ENCODE measurements around the gene MXRA7. TPM values are rescaled to one million over a fixed set of nuclear protein-coding genes. Genes with fewer than 3 reads are reported as not detected.
"Not testable (repeated sequence)": the region's sequence is repeated elsewhere in the genome, so short reads cannot be mapped to it uniquely, and the experiment has no call there.

Gene MXRA7
- total RNA-seq, 2 donors from 2014 or later = 241 to 341 TPM

DNA sequence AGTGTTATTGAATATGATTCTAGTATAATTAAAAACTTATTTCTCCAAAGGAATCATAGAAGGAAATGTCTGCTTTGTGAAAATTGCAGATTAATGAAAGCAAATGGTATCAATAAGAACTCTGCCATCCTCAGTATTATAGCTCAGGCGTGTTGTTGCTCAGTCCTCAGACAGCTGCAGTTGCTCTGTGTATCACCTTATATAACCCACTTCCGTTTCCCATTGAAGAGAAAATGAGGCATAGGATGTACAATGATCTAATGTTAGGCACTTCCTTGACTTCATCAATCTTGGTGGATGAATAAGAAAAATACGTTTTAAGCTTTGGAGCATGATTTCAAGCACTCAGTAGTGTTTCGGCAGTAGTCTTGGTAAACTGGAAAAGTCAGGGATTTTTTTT, 41.2 kb upstream of the MXRA7 start:
- DNase-seq (ENCODE audit: low spot score) (no peak), ATAC-seq (ENCODE audit: insufficient number of reproducible peaks, low FRiP score, low read depth) (no peak)
- peaks cover 22% of the 10 kb centered on the region for H3K36me3 ChIP-seq
- TF ChIP-seq, protein P1, sequence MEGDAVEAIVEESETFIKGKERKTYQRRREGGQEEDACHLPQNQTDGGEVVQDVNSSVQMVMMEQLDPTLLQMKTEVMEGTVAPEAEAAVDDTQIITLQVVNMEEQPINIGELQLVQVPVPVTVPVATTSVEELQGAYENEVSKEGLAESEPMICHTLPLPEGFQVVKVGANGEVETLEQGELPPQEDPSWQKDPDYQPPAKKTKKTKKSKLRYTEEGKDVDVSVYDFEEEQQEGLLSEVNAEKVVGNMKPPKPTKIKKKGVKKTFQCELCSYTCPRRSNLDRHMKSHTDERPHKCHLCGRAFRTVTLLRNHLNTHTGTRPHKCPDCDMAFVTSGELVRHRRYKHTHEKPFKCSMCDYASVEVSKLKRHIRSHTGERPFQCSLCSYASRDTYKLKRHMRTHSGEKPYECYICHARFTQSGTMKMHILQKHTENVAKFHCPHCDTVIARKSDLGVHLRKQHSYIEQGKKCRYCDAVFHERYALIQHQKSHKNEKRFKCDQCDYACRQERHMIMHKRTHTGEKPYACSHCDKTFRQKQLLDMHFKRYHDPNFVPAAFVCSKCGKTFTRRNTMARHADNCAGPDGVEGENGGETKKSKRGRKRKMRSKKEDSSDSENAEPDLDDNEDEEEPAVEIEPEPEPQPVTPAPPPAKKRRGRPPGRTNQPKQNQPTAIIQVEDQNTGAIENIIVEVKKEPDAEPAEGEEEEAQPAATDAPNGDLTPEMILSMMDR (IDR thresholded peaks at IDR 0.05) = no peak
- no peak overlapping the region for H3K4me3 ChIP-seq
- no peaks in the 10 kb centered on the region for H3K27me3 ChIP-seq (replicated peaks; ENCODE audit: insufficient read depth)
- no peak overlapping the region for H3K27ac ChIP-seq
- no peaks in the 10 kb centered on the region for H3K4me1 ChIP-seq (ENCODE audit: control insufficient read depth in 1 of 2, low read depth in 2 of 2)
- no peaks in the 10 kb centered on the region for H3K9me3 ChIP-seq

DNA sequence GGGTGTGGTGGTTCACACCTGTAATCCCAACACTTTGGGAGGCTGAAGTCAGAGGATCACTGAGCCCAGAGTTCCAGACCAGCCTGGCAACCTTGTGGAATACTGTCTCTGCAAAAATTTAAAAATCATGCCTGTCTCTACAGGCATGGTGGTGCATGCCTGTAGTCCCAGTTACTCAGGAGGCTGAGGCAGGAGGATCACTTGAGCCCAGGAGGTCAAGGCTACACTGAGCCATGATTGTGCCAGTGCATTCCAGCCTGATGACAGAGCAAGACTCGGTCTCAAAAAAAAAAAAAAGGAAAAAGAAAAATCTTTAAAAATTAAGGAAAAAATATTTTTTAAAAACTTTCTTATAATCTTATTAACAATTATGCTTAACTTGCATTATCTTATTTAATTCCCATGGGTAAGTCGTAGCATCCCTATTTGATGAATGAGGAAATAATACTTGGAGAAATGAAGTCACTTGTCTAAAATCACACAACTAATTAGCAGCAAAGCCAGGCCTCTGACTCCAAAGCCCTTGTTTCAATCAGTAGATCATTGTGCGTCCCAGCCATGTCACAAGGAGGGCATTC, 40.7 kb upstream of the MXRA7 start:
- TF ChIP-seq, protein P1 (IDR thresholded peaks at IDR 0.05) = no peak
- peaks cover 26% of the 10 kb centered on the region for H3K36me3 ChIP-seq
- H3K27me3 ChIP-seq (replicated peaks; ENCODE audit: insufficient read depth) = no peaks in the 10 kb centered on the region
- no peak overlapping the region for H3K27ac ChIP-seq
- H3K4me1 ChIP-seq (ENCODE audit: control insufficient read depth in 1 of 2, low read depth in 2 of 2) = no peaks in the 10 kb centered on the region
- DNase-seq (ENCODE audit: low spot score) = no peak
- H3K9me3 ChIP-seq = no peaks in the 10 kb centered on the region
- ATAC-seq (ENCODE audit: insufficient number of reproducible peaks, low FRiP score, low read depth) = no peak
- H3K4me3 ChIP-seq = no peak overlapping the region

DNA sequence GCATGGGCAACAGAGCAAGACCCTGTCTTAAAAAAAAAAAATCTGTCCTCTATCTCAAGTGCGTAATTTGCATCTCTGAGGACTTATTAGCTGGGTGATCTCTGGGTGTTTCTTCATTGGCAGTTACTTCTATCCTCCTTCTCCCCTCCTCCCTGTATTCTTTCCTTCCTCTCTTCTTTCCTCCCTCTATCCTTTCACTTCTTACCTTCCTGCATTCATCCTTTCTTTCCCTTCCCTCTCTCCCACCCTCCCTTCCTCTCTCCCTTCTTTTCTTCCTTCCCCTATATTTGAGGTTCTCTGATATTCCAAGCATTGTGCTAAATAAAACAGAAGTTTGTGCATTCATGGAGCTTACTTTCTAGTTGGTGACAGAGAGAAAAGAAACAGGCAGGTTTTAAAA, 37.9 kb upstream of the MXRA7 start:
- Histone ChIP-seq H3K4me3 (no peak overlapping the region), H3K9me3 (no peaks in the 10 kb centered on the region), H3K27ac (no peak overlapping the region), H3K36me3 (peaks cover 35% of the 10 kb centered on the region), H3K4me1 (ENCODE audit: control insufficient read depth in 1 of 2, low read depth in 2 of 2) (no peaks in the 10 kb centered on the region), H3K27me3 (replicated peaks; ENCODE audit: insufficient read depth) (no peaks in the 10 kb centered on the region)
- no peak for ATAC-seq (ENCODE audit: insufficient number of reproducible peaks, low FRiP score, low read depth)
- no peak for DNase-seq (ENCODE audit: low spot score)
- TF ChIP-seq, protein P1 (IDR thresholded peaks at IDR 0.05) = no peak

DNA sequence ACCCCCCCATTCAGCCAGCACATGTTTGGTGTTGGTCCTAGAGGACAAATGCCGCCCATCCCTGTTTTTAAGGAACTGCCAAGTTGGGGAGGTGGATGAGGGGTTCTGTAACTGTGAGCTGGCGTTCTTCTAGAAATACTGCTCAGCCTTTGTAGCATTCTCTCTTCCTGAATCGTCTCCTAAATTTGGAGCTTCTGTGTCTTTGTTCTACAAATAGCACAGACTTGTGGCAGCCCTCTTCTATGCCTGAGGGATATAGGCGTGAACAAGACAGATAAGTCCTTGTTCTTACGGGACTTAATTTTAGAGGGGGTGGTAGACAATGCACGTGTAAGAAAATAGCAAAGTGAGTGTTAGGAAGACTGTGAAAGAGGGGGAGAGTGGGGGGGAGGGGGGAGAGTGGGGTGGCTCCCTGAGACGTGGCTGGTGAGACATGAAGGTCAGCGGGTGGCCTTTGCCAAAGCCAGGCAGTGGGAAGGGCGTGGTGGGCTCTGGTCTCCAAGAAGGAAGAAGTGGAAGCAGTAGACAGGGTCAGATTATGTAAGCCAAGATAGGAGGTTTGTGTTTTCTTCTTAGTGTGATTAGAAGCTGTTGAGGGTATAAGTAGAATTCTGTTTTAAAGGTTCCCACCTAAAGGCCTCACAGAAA, 37.1 kb upstream of the MXRA7 start:
- H3K4me1 ChIP-seq (ENCODE audit: control insufficient read depth in 1 of 2, low read depth in 2 of 2) = no peaks in the 10 kb centered on the region
- ATAC-seq (ENCODE audit: insufficient number of reproducible peaks, low FRiP score, low read depth) (no peak), DNase-seq (ENCODE audit: low spot score) (no peak)
- H3K4me3 ChIP-seq = no peak overlapping the region
- TF ChIP-seq, protein P1 (IDR thresholded peaks at IDR 0.05) = no peak
- H3K9me3 ChIP-seq = no peaks in the 10 kb centered on the region
- peaks cover 37% of the 10 kb centered on the region for H3K36me3 ChIP-seq
- H3K27ac ChIP-seq = no peak overlapping the region
- H3K27me3 ChIP-seq (replicated peaks; ENCODE audit: insufficient read depth) = no peaks in the 10 kb centered on the region

DNA sequence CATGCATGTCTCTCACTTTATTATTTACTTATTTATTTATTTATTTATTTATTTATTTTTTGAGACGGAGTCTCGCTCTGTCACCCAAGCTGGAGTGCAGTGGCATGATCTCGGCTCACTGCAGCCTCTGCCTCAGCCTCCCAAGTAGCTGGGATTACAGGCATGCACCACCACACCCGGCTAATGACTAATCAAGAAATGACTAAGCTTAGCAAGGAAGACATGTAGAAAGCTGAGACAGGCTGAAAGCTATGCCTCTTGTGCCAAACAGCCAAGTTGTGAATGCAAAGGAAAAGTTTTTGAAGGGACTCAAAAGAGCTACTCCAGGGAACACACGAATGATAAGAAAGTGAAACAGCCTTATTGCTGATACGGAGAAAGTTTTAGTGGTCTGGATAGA, 35.0 kb upstream of the MXRA7 start:
- H3K36me3 ChIP-seq = peaks cover 37% of the 10 kb centered on the region
- H3K4me3 ChIP-seq; H3K9me3 ChIP-seq; DNase-seq (ENCODE audit: low spot score); H3K27ac ChIP-seq; H3K4me1 ChIP-seq (ENCODE audit: control insufficient read depth in 1 of 2, low read depth in 2 of 2); H3K27me3 ChIP-seq (replicated peaks; ENCODE audit: insufficient read depth); ATAC-seq (ENCODE audit: insufficient number of reproducible peaks, low FRiP score, low read depth): not testable (repeated sequence)

DNA sequence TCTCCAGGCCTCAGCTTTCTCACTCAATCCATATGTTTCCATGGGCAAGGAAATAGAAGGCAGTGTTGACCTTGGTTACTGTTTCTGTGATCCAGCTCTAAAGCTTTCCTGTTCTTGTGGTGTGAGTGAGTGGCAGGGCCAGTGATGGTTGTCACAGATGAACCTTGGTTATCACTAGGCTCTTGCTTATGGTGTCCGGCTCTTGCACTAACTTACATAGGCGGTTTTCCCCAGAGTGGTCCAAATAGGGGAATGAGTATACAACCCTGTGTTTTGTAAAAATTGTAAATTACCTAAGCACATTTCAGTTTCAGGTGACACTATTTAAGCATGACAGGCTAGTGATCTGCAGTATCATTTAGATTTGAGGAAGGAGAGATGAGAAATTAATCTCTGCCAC, 34.0 kb upstream of the MXRA7 start:
- DNase-seq (ENCODE audit: low spot score) (no peak), ATAC-seq (ENCODE audit: insufficient number of reproducible peaks, low FRiP score, low read depth) (no peak)
- H3K9me3 ChIP-seq = no peaks in the 10 kb centered on the region
- no peak overlapping the region for H3K27ac ChIP-seq
- H3K4me1 ChIP-seq (ENCODE audit: control insufficient read depth in 1 of 2, low read depth in 2 of 2) = peaks cover 11 to 19% of the 10 kb centered on the region in 2 donors
- H3K27me3 ChIP-seq (replicated peaks; ENCODE audit: insufficient read depth) = no peaks in the 10 kb centered on the region
- peaks cover 37% of the 10 kb centered on the region for H3K36me3 ChIP-seq
- H3K4me3 ChIP-seq = no peak overlapping the region
- TF ChIP-seq, protein P1 (IDR thresholded peaks at IDR 0.05) = no peak

Data from thoracic aorta (tissue), 2 donors.